HG03135 (cell line): ENCODE measurements around the gene COLEC12.

Experiments
- ATAC-seq: cut with Tn5 transposase; IDR thresholded peaks from one replicate; pipeline ENCODE4 v1.9.1; 2021; ENCODE audit warnings: mild to moderate bottlenecking, moderate library complexity; ENCODE audit not compliant: unreplicated experiment

COLEC12 gene

GRCh38 chr18:364256-364826 is 136.2 kb downstream of the COLEC12 start:
- no peak for ATAC-seq

- ATAC-seq: no peak
These were observed 137.0 kb downstream of the COLEC12 start for GRCh38 chr18:363301-364085.

GRCh38 chr18:362311-363290 is 137.9 kb downstream of the COLEC12 start:
- no peak for ATAC-seq

- ATAC-seq: no peak
These were observed 138.6 kb downstream of the COLEC12 start for GRCh38 chr18:361941-362310.

GRCh38 chr18:361100-361732 is 139.3 kb downstream of the COLEC12 start:
- no peak for ATAC-seq

- ATAC-seq: no peak
These were observed 139.8 kb downstream of the COLEC12 start for GRCh38 chr18:360676-361075.

- ATAC-seq: no peak
These were observed 143.7 kb downstream of the COLEC12 start for GRCh38 chr18:356778-357177.

GRCh38 chr18:355678-356077 is 144.8 kb downstream of the COLEC12 start:
- ATAC-seq: no peak

GRCh38 chr18:354471-354870 is 146.0 kb downstream of the COLEC12 start:
- ATAC-seq: no peak

- no peak for ATAC-seq
These were observed 146.5 kb downstream of the COLEC12 start for GRCh38 chr18:354003-354402.

GRCh38 chr18:352438-352837 is 148.1 kb downstream of the COLEC12 start:
- no peak for ATAC-seq

- no peak for ATAC-seq
These were observed 149.4 kb downstream of the COLEC12 start for GRCh38 chr18:350953-351572.

GRCh38 chr18:346600-346999 is 153.9 kb downstream of the COLEC12 start:
- ATAC-seq: no peak

GRCh38 chr18:341102-341501 is 159.4 kb downstream of the COLEC12 start:
- no peak for ATAC-seq

GRCh38 chr18:340044-340443 is 160.5 kb downstream of the COLEC12 start:
- ATAC-seq: no peak

- no peak for ATAC-seq
These were observed 161.3 kb downstream of the COLEC12 start for GRCh38 chr18:339200-339599.

GRCh38 chr18:336713-337112 is 163.8 kb downstream of the COLEC12 start:
- no peak for ATAC-seq

GRCh38 chr18:335733-336132 is 164.8 kb downstream of the COLEC12 start:
- no peak for ATAC-seq

GRCh38 chr18:334575-335132 is 165.8 kb downstream of the COLEC12 start:
- ATAC-seq: no peak
